Hepatocyte (in vitro differentiated cells): ENCODE results near the gene DBP. TPM values are rescaled to one million over a fixed set of nuclear protein-coding genes. Genes with fewer than 3 reads are reported as not detected.

Experiments
- DNase-seq: peaks from one replicate; pipeline ENCODE4 v3.0.0-alpha.2; 2016; ENCODE audit warnings: low spot score
- H2AFZ ChIP-seq: fragments of 200-600 bp; sonication (generic); 2 replicates; pipeline ENCODE4 v1.6.0; 2016; ENCODE audit warnings: antibody characterized with exemption, mild to moderate bottlenecking
- H3K27ac ChIP-seq: fragments of 200-600 bp; sonication (generic); 2 replicates; pipeline ENCODE4 v1.5.1; 2016; ENCODE audit warnings: mild to moderate bottlenecking
- H3K27me3 ChIP-seq: fragments of 200-600 bp; sonication (generic); 2 replicates; pipeline ENCODE4 v1.6.1; 2016
- H3K36me3 ChIP-seq: fragments of 200-600 bp; sonication (generic); replicated peaks from 2 replicates; pipeline ENCODE4 v1.5.1; 2016; ENCODE audit warnings: low read depth; ENCODE audit not compliant: insufficient read depth
- H3K4me1 ChIP-seq: fragments of 200-600 bp; sonication (generic); 2 replicates; pipeline ENCODE4 v1.5.1; 2016; ENCODE audit warnings: mild to moderate bottlenecking, moderate library complexity; ENCODE audit not compliant: insufficient read depth
- H3K4me2 ChIP-seq: fragments of 200-600 bp; sonication (generic); 2 replicates; pipeline ENCODE4 v1.6.0; 2016
- H3K4me3 ChIP-seq: fragments of 200-600 bp; sonication (generic); 2 replicates; pipeline ENCODE4 v1.5.1; 2016; ENCODE audit warnings: mild to moderate bottlenecking
- H3K79me2 ChIP-seq: fragments of 200-600 bp; sonication (generic); 2 replicates; pipeline ENCODE4 v1.6.0; 2017; ENCODE audit warnings: mild to moderate bottlenecking
- H3K9me2 ChIP-seq: fragments of 200-600 bp; sonication (generic); replicated peaks from 2 replicates; pipeline ENCODE4 v1.6.0; 2017; ENCODE audit warnings: mild to moderate bottlenecking; ENCODE audit not compliant: insufficient read depth
- H3K9me3 ChIP-seq: fragments of 200-600 bp; sonication (generic); 2 replicates; pipeline ENCODE4 v1.5.1; 2016; ENCODE audit warnings: low read depth, mild to moderate bottlenecking
- H4K20me1 ChIP-seq: fragments of 200-600 bp; sonication (generic); 2 replicates; pipeline ENCODE4 v1.6.0; 2016; ENCODE audit warnings: mild to moderate bottlenecking; ENCODE audit not compliant: insufficient read depth, poor library complexity, severe bottlenecking
- EZH2 ChIP-seq: fragments of 200-600 bp; sonication (generic); IDR thresholded peaks from 2 replicates; pipeline ENCODE4 v1.6.1; 2016; ENCODE audit warnings: antibody characterized with exemption, mild to moderate bottlenecking, borderline replicate concordance
- EZH2phosphoT487 ChIP-seq: fragments of 200-600 bp; sonication (generic); IDR thresholded peaks from one replicate; pipeline ENCODE4 v1.6.1; 2018; ENCODE audit warnings: antibody characterized with exemption, mild to moderate bottlenecking, low read depth, moderate library complexity; ENCODE audit not compliant: unreplicated experiment, severe bottlenecking
- WGBS: methylation state at CpG from one replicate; pipeline ENCODE4 v1.1.6; 2016; ENCODE audit warnings: low lambda C conversion rate; ENCODE audit errors: missing lambda C conversion rate; 5-methylcytosine and 5-hydroxymethylcytosine counted together
- polyA plus RNA-seq: library from polyadenylated mRNA; unstranded; fragments of >200 nt; fragmentation: Nextera tagmentation; extraction: Ambion mirVana; gene quantifications from 2 replicates; pipeline ENCODE4 v1.2.1, GENCODE V29; 2016
- total RNA-seq: library from RNA; depleted of rRNA; stranded (reverse); fragments of >200 nt; gene quantifications from 2 replicates; pipeline ENCODE4 v1.2.3, GENCODE V29; 2014
- TF ChIP-seq, protein P1 (sequence below): fragments of 200-600 bp; sonication (generic); IDR thresholded peaks from 2 replicates; pipeline ENCODE4 v1.5.1; 2016; ENCODE audit warnings: antibody characterized with exemption, mild to moderate bottlenecking; ENCODE audit not compliant: poor library complexity

DBP gene
- total and polyA plus RNA-seq, 2 experiments from 2014 or later: 5.4 to 11.8 TPM

DNA sequence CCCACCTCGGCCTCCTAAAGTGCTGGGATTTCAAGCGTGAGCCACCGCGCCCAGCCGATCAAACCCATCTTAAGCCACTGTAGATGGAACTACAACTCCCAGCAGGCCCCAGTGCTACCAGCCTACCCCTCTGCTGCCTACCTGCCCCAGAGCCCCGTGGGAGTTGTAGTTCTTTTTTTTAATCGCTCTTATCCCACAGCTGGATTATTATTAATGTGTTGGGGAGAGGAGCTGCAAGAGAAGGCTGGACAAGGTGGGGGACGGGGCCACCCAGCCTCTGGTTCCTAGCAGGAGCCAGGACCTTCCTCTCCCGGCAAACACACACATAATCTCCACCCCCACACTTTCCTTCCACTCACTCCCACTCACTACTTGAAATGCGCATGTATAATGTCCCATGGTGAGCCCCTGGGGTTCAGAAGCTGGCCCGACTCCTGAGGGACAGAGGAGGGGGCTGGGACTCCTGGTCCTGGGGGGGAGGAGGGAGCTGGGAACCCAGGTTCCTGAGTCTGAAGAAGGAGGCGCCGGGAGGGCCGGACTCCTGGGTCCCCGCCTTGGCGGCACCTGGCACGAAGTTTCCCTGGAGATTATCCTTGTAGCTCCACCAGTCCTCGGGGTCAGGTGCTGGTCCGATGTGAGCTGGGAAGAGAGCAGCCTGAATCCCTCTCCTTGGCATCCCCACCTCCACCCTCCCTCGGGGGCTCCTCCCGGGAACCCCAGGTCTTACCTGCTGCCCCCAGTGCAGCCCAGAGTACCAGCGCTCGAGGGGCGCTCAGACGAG is 7.8 kb upstream of the DBP start:
- Histone ChIP-seq H3K9me3 (no peaks in the 10 kb centered on the region), H3K27ac (peak overlapping the region; percentile 91), H2AFZ (peak overlapping the region; percentile 97), H3K79me2 (no peaks in the 10 kb centered on the region), H3K9me2 (no peaks in the 10 kb centered on the region), H3K4me2 (peak overlapping the region; percentile 99), H3K36me3 (no peaks in the 10 kb centered on the region), H4K20me1 (no peaks in the 10 kb centered on the region), H3K27me3 (no peaks in the 10 kb centered on the region), H3K4me1 (peaks cover 11% of the 10 kb centered on the region), H3K4me3 (peak overlapping the region; percentile 57)
- 3% methylated on average over 20 of the region's 25 CpGs for WGBS
- peak; percentile 85 for DNase-seq
- TF ChIP-seq, protein P1, sequence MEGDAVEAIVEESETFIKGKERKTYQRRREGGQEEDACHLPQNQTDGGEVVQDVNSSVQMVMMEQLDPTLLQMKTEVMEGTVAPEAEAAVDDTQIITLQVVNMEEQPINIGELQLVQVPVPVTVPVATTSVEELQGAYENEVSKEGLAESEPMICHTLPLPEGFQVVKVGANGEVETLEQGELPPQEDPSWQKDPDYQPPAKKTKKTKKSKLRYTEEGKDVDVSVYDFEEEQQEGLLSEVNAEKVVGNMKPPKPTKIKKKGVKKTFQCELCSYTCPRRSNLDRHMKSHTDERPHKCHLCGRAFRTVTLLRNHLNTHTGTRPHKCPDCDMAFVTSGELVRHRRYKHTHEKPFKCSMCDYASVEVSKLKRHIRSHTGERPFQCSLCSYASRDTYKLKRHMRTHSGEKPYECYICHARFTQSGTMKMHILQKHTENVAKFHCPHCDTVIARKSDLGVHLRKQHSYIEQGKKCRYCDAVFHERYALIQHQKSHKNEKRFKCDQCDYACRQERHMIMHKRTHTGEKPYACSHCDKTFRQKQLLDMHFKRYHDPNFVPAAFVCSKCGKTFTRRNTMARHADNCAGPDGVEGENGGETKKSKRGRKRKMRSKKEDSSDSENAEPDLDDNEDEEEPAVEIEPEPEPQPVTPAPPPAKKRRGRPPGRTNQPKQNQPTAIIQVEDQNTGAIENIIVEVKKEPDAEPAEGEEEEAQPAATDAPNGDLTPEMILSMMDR: no peak
- TF ChIP-seq EZH2: no peak
- no peak for TF ChIP-seq EZH2phosphoT487

DNA sequence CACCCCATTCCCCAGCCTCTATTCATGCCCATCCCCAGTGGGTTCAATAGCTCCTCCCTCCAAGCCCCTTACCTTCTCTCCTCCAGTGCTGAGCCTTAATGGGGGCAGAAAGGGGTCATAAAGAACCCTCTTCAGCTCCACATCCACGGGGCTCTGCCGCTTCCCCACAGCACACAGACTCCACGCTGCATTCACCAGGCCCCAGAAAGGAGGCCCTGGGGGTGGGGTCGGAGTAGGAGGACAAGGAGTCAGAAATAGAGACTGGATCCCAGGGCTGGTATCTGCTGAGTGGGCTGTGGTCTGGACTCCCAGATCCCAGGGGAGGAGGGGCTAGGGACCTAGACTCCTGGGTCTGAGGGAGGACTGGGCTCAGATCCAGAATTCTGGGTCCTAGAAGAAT is 7.2 kb upstream of the DBP start:
- Histone ChIP-seq H3K27me3 (no peaks in the 10 kb centered on the region), H2AFZ (no peak overlapping the region), H3K27ac (no peak overlapping the region), H3K4me1 (peaks cover 11% of the 10 kb centered on the region), H4K20me1 (no peaks in the 10 kb centered on the region), H3K4me3 (no peak overlapping the region), H3K4me2 (peak overlapping the region; percentile 99), H3K79me2 (no peaks in the 10 kb centered on the region), H3K36me3 (no peaks in the 10 kb centered on the region), H3K9me3 (no peaks in the 10 kb centered on the region), H3K9me2 (no peaks in the 10 kb centered on the region)
- DNase-seq: no peak
- 70% methylated on average over 4 of the region's 4 CpGs for WGBS
- TF ChIP-seq, protein P1: no peak
- TF ChIP-seq EZH2phosphoT487 (no peak), EZH2 (no peak)

DNA sequence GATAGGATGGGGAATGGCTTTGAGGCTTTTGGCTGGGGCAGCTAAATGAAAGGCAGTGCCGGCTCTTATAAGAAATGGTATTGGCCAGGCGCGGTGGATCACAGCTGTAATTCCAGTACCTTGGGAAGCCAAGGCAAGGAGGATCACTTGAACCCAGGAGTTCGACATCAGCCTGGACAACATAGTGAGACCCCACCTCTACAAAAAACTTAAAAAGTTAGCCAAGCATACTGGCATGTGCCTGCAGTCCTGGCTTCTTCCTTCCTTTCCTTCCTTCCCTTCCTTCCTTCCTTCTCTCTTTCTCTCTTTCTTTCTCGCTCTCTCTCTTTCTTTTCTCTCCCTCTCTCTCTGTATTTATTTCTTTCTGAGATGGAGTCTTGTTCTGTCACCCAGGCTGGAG is 5.7 kb upstream of the DBP start:
- WGBS: 96% methylated on average over 5 of the region's 5 CpGs
- Histone ChIP-seq H3K9me2 (no peaks in the 10 kb centered on the region), H3K4me1 (peaks cover 11% of the 10 kb centered on the region), H3K4me3 (no peak overlapping the region), H3K9me3 (no peaks in the 10 kb centered on the region), H4K20me1 (no peaks in the 10 kb centered on the region), H3K79me2 (no peaks in the 10 kb centered on the region), H3K4me2 (no peak overlapping the region), H3K27ac (no peak overlapping the region), H3K27me3 (no peaks in the 10 kb centered on the region), H3K36me3 (no peaks in the 10 kb centered on the region), H2AFZ (no peak overlapping the region)
- TF ChIP-seq EZH2phosphoT487 (no peak), EZH2 (no peak)
- TF ChIP-seq, protein P1: no peak
- no peak for DNase-seq
